IPS DF 4.7 (cell line): Measurements from ENCODE around the gene OPCML.

Experiments
- DNase-seq: peaks from one replicate; pipeline ENCODE4 v3.0.0-alpha.2; 2013; ENCODE audit warnings: low spot score; ENCODE audit errors: extremely low read depth

The OPCML gene

GRCh38 chr11:132771746-132772145 lies 760.6 kb downstream of the OPCML start:
- no peak for DNase-seq

DNA sequence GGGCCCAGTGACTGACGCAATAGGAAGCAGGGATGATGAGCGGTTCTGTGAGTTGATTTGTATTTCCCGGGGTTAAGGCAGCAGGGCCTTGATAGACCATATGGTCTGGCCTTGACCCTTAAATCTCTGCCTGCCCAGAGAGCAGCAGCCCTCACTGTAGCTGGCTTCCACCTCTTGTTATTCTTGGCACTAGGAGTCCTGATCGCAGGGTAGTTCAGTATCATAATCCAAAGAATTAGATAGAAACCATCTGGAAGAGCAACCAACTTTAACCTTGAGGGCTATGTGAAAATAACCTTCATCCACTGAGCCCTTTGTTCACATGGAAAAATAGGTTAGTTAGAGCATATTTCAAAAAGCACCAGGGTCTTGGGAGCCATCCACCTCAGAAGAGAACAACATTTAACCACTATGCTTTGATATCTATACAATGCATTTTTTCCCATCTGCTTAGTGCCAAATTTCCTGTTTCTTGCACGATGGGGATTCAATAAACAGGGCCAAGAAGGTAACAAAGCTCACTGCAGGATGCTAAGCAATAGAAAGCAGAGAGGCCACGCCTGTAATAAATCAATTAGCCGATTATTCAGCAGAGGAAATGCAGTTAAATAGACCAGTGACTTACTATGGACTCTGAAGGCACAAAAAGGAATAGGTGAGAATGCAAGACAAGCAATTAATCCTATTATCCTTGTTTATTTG lies 761.3 kb downstream of the OPCML start:
- no peak for DNase-seq

GRCh38 chr11:132763503-132763902 lies 768.8 kb downstream of the OPCML start:
- no peak for DNase-seq

GRCh38 chr11:132755934-132756333 lies 776.4 kb downstream of the OPCML start:
- DNase-seq = no peak

DNA sequence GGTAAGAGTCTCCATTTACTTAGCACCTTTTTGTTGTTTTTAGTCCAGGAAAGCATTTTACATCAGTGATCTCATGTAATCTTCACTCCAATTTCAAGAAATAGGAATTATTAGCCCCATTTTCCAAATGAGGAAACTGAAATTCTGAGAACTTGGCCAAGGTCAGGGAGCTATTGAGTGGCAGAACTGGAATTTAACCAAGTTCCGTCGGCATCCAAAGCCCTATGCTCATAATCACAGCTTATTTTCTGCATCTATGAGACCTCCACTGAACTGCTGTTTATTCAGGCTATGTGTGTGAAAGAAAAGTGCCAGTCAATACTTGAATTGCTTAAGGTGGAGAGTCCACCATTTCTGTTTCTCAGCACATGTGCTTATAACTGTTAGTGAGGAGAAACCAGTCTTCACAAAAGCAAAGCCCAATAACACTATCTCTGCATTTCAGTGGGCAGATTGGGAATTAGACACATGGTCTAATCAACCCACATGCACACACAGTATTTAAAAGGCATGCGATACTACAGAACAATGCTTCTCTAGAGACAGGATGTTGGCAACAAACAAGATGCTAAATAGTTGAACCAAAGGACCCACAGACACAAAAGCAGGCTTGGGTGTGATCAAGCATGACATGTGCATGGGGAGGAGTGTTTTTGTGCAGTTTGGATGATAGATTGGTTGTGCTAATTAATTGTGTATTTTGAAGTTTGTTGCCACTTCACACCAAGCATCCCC lies 780.6 kb downstream of the OPCML start:
- DNase-seq = no peak

GRCh38 chr11:132746305-132746704 lies 786.0 kb downstream of the OPCML start:
- no peak for DNase-seq

- no peak for DNase-seq
Measured at GRCh38 chr11:132745306-132745705, 787.0 kb downstream of the OPCML start.

- DNase-seq = no peak
Measured at GRCh38 chr11:132744771-132745170, 787.5 kb downstream of the OPCML start.

DNA sequence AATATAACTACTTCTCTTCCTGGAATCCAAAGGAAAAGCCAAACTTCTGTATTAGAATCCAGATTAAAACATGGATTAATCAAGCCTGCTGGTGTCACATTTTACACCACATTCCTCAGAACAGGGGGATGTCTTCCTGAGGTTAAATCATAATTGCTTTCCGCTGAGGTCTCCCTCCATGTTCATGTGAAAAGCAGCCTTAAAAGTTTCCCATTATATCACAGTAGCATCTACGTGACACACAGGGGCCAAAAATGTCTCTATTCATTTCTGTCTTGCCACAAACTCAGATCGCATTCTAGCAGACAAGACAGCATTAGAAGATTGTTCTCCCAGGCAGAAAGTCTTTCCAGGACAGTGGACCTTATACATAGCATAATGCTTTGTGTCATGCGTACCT lies 788.7 kb downstream of the OPCML start:
- DNase-seq = no peak

DNA sequence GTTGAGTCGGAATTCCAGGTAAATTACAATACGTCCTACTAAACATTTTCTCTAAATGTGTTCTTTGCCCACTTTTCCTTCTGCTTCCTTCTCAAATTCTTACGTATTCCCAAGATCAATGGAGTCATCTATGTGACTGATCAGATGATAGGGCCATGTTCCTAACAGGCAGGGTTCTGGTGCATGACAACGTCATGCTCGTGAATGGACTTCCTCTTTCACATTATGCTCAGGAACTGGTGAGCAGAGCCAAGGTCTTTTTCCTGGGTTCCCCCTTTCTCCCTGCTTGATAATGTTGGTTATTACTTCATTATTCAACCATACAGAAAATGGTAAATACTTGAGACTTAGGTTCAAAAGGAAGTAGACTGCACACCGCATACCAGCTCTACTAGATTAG lies 789.4 kb downstream of the OPCML start:
- DNase-seq = no peak

GRCh38 chr11:132734217-132734616 lies 798.1 kb downstream of the OPCML start:
- no peak for DNase-seq

DNA sequence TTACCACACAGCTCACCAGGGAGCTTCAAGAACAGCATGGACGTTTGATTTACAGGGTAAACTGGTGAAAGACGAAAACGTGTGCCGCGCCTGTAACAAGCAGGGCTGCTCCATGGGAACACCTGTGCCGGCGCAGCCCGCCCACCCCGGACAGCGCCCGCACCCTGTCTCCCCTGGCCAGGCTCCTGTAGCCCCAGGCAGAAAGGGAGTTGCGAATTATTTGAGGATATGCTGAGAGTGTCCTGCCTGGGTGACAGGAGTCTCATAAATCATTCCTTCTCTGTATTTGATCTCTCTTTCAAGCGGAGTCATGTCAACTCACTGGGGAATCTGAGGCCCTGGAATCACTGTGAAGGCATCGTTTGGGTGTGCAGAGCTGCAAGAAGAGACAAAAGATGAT lies 804.3 kb downstream of the OPCML start:
- DNase-seq = no peak

- no peak for DNase-seq
Measured at GRCh38 chr11:132721526-132721925, 810.8 kb downstream of the OPCML start.

DNA sequence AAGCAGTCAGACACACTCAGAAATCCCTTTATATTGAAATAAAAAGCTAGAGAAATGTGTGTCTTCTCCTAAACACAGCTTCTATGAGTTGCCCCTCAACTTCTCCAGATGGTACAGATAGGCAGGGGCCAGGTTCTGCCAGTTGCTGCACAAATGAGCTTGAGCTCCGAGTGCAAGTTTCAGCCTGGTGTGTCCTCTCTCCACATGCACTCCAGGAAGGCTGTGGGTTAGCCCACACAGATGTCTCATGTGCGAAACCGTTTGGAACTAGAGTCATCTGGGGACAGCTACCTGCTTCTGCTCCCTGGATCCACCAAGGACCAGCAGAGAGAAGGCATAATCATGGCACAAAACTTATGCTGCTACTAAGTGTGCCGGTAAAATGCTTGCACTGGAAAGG lies 812.6 kb downstream of the OPCML start:
- no peak for DNase-seq

DNA sequence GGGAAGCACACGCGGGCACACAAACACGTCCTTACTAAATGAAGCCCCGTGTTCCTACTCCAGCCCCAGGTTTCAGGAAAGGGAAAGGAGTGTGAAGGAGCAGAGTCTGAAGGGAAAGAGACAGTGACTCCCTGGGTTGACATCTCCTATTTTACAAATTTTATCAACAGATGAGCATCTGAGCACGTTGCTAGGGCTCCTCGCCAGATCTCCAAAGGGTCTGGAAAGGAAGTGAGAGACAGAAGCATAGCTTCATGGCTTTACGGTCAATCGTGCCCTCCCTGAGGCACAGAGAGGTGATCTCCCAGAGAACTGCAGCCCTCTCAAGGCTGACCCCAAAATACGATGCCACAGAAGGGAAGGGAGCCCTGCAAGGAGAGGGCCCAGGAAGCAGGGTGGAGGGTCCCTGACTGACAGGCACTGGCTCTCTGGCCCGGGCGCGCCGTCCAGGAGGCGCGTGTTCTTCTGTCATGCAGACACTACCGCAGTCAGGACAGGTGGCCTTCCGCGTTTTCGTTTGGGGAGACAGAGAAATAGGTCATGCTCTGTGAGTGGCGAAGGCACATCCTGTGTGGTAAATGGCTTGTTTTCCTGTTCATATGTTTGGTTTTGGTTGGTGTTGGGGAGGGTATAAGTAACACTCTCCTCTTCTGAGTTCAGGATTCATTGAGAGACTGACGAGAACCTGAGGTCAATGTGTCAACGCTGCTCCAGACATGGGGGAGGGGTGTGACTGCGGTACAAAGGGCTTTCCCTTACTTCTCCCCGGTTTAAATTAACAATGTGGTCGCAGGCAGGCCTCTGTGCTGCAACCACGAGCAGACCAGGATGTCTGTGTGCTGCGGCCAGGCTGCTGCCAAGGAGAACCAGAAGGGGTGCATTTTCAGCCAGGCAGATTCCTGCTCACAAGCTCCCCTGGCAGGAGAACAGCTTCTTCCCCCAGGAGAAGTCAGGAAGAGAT lies 813.3 kb downstream of the OPCML start:
- no peak for DNase-seq

- DNase-seq = no peak
Measured at GRCh38 chr11:132717824-132718223, 814.5 kb downstream of the OPCML start.

- DNase-seq = no peak
Measured at GRCh38 chr11:132716037-132716436, 816.3 kb downstream of the OPCML start.

GRCh38 chr11:132714859-132715440 lies 817.4 kb downstream of the OPCML start:
- DNase-seq = no peak

DNA sequence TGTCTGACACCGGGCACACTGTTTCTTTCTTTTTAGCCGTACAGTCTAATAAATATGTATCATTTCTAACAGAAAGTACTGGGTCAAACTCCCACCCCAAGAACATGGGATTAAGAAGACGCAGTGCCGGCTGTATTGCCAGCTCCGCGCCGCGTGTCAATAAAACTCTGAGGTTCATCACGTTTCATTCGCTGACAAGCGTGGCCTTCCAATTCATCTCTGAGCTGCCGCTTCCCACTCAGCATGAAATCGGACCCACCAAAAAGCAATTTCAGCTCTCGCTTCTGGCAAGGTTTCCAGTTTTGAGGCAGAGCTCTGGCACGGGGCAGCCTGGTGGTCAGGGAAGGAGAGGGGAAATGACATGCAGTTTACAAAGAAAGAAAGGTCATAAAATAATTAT lies 819.8 kb downstream of the OPCML start:
- no peak for DNase-seq

GRCh38 chr11:132704781-132705375 lies 827.4 kb downstream of the OPCML start:
- no peak for DNase-seq

DNA sequence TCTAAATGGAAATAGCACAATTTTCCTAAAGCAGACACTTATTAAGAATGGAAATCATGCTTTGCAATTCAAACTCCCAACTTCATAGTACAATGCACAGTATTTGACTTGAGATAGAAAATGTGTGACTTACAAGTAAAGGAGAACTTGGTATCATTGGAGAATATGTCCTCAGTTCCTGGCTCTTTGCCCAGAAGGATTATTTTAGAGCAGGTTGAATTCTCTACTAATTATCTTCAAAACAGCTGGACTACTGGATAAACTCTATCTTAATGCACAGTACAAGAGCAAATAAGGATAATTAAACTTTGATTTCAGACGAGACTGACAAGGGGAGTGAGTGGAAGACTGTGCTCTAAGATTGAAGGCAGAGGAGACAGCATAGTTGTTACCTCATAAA lies 839.4 kb downstream of the OPCML start:
- DNase-seq = no peak
